HepG2 (cell line): ENCODE results near the gene TCEA3. TPM values are rescaled to one million over a fixed set of nuclear protein-coding genes. Genes with fewer than 3 reads are reported as not detected.

Experiments used
- ATAC-seq: fragments of 200-7000 bp; cut with Tn5 transposase; 3 replicates; pipeline ENCODE4 v1.9.1; 2020; ENCODE audit warnings: mild to moderate bottlenecking, moderate library complexity
- BruUV-seq: library from RNA; stranded (reverse); fragments of 400-500 nt; replicated peaks from 2 replicates; lab custom pipeline; 2021; lab: Mats Ljungman, UMichigan
- CTCF ChIA-PET: fragments of 300-600 bp; formaldehyde crosslinking; extraction: SDS; loops from one replicate; lab custom pipeline; 2021; ENCODE audit warnings: low total read pairs, inconsistent platforms, low intra/inter-chr PET ratio; lab: Yijun Ruan, JAX
- POLR2A ChIA-PET: fragments of 350-600 bp; sonication (Branson Sonifier 250); formaldehyde crosslinking; loops from one replicate; lab custom pipeline; 2020; ENCODE audit warnings: antibody characterized with exemption, inconsistent platforms; lab: Yijun Ruan, JAX
- DNase-seq: peaks from one replicate; pipeline ENCODE4 v3.0.0-alpha.2; 2015; ENCODE audit warnings: low spot score
- FAIRE-seq: peaks from 3 replicates; lab custom pipeline; 2011; peaks lifted over from hg19 to GRCh38; lab: Jason Lieb, UNC
- H2AFZ ChIP-seq: one replicate; pipeline ENCODE4 v1.6.1; 2011; ENCODE audit warnings: low read length, inconsistent platforms
- H3K27ac ChIP-seq: fragments of 300-600 bp; 3 replicates; pipeline ENCODE4 v1.8.0; 2011; ENCODE audit warnings: mixed run types, mild to moderate bottlenecking, mixed read lengths, low read length, inconsistent platforms; ENCODE audit not compliant: insufficient read depth; ENCODE audit errors: extremely low read length
- H3K27me3 ChIP-seq, 2 experiments: fragments of 200-600 bp in 1 of 2; 2 replicates in 1 of 2; 3 replicates in 1 of 2; pipeline versions ENCODE4 v1.6.0 to v1.8.0; 2011; ENCODE audit warnings: low read length in 2 of 2, mild to moderate bottlenecking in 2 of 2, moderate library complexity in 2 of 2, inconsistent platforms in 1 of 2; ENCODE audit not compliant: insufficient read depth in 2 of 2, control insufficient read depth in 1 of 2
- H3K36me3 ChIP-seq, 2 experiments: fragments of 200-600 bp in 1 of 2; replicated peaks in 1 of 2; 2 replicates in 1 of 2; 3 replicates in 1 of 2; pipeline versions ENCODE4 v1.5.1 to v1.8.0; 2011; ENCODE audit warnings: low read length in 2 of 2, inconsistent platforms in 1 of 2; ENCODE audit not compliant: insufficient read depth in 2 of 2, control insufficient read depth in 1 of 2
- H3K4me1 ChIP-seq: 2 replicates; pipeline ENCODE4 v1.5.1; 2012; ENCODE audit warnings: low read length, inconsistent platforms; ENCODE audit not compliant: insufficient read depth
- H3K4me2 ChIP-seq: 2 replicates; pipeline ENCODE4 v1.6.0; 2011; ENCODE audit warnings: low read depth, low read length, inconsistent platforms
- H3K4me3 ChIP-seq, 3 experiments: fragments of 200-600 bp in 1 of 3; sonication (generic), shearing (Covaris generic) in 1 of 3; replicated peaks in 1 of 3; 2 replicates each; pipeline ENCODE4 v1.5.1; 2011 to 2016; ENCODE audit warnings: low read length in 3 of 3, inconsistent platforms in 2 of 3, low read depth in 2 of 3, mild to moderate bottlenecking in 2 of 3, control low read depth in 1 of 3, mixed read lengths in 1 of 3; ENCODE audit not compliant: insufficient read depth in 1 of 3
- H3K79me2 ChIP-seq: one replicate; pipeline ENCODE4 v1.6.1; 2011; ENCODE audit warnings: low read length, inconsistent platforms; ENCODE audit not compliant: insufficient read depth
- H3K9ac ChIP-seq: 2 replicates; pipeline ENCODE4 v1.6.0; 2011; ENCODE audit warnings: mild to moderate bottlenecking, low read depth, low read length, inconsistent platforms; ENCODE audit not compliant: insufficient read depth
- H3K9me3 ChIP-seq: 2 replicates; pipeline ENCODE4 v1.5.1; 2012; ENCODE audit warnings: mild to moderate bottlenecking, low read length
- H4K20me1 ChIP-seq: 2 replicates; pipeline ENCODE4 v1.6.0; 2011; ENCODE audit warnings: inconsistent platforms, mild to moderate bottlenecking, low read length, moderate library complexity; ENCODE audit not compliant: insufficient read depth
- ATF7 ChIP-seq, 2 experiments: fragments of 450-650 bp in 1 of 2; sonication (generic) in 1 of 2; formaldehyde crosslinking in 1 of 2; IDR thresholded peaks; 2 replicates each; pipeline versions ENCODE4 v1.4.0 to v1.6.1; 2016 to 2020; ENCODE audit warnings: antibody characterized with exemption in 1 of 2, mild to moderate bottlenecking in 1 of 2, missing genetic modification reagents in 1 of 2
- HIVEP1 ChIP-seq: sonication (generic); formaldehyde crosslinking; IDR thresholded peaks from 2 replicates; pipeline ENCODE4 v1.4.0; 2020; ENCODE audit warnings: mild to moderate bottlenecking, missing genetic modification reagents
- KLF6 ChIP-seq: IDR thresholded peaks from 2 replicates; pipeline ENCODE4 v1.8.0; 2016; ENCODE audit warnings: missing biosample characterization, missing genetic modification reagents
- NFATC3 ChIP-seq: sonication (generic); formaldehyde crosslinking; IDR thresholded peaks from 2 replicates; pipeline ENCODE4 v1.5.1; 2020; ENCODE audit warnings: mild to moderate bottlenecking, missing genetic modification reagents
- NR2F1 ChIP-seq, 2 experiments: fragments of 450-650 bp in 1 of 2; formaldehyde crosslinking in 1 of 2; IDR thresholded peaks; 2 replicates each; pipeline versions ENCODE4 v1.5.0 to v1.6.1; 2016 to 2020; ENCODE audit warnings: mild to moderate bottlenecking in 1 of 2, missing compliant biosample characterization in 1 of 2, missing genetic modification reagents in 1 of 2, moderate library complexity in 1 of 2
- PHB2 ChIP-seq: fragments of 450-650 bp; IDR thresholded peaks from 2 replicates; pipeline ENCODE4 v1.6.1; 2018; ENCODE audit not compliant: partially characterized antibody
- YEATS4 ChIP-seq: sonication (generic); formaldehyde crosslinking; IDR thresholded peaks from 2 replicates; pipeline ENCODE4 v1.4.0; 2020; ENCODE audit warnings: missing genetic modification reagents, borderline replicate concordance
- ZNF30 ChIP-seq: sonication (generic); formaldehyde crosslinking; IDR thresholded peaks from 2 replicates; pipeline ENCODE4 v1.5.0; 2020; ENCODE audit warnings: mild to moderate bottlenecking, missing genetic modification reagents
- ZNF430 ChIP-seq: sonication (generic); formaldehyde crosslinking; IDR thresholded peaks from 2 replicates; pipeline ENCODE4 v1.9.0; 2021; ENCODE audit warnings: mild to moderate bottlenecking, missing genetic modification reagents
- ZNF598 ChIP-seq: sonication (generic); formaldehyde crosslinking; IDR thresholded peaks from 2 replicates; pipeline ENCODE4 v1.5.1; 2020; ENCODE audit warnings: mild to moderate bottlenecking, missing genetic modification reagents, borderline replicate concordance
- ZNF749 ChIP-seq: sonication (generic); formaldehyde crosslinking; IDR thresholded peaks from 2 replicates; pipeline ENCODE4 v1.8.0; 2022; ENCODE audit warnings: mild to moderate bottlenecking, missing genetic modification reagents, moderate library complexity, borderline replicate concordance
- ZNF841 ChIP-seq: sonication (generic); formaldehyde crosslinking; IDR thresholded peaks from 2 replicates; pipeline ENCODE4 v1.8.1; 2023; ENCODE audit warnings: missing genetic modification reagents, borderline replicate concordance
- ZSCAN12 ChIP-seq: sonication (generic); formaldehyde crosslinking; IDR thresholded peaks from 2 replicates; pipeline ENCODE4 v1.9.0; 2021; ENCODE audit warnings: mild to moderate bottlenecking, missing genetic modification reagents
- WGBS: methylation state at CpG from one replicate; pipeline ENCODE4 v1.1.6; 2017; ENCODE audit warnings: low lambda C conversion rate; 5-methylcytosine and 5-hydroxymethylcytosine counted together
- in situ Hi-C: cut with HindIII; loops from 2 replicates; pipeline ENCODE4 v1.10.0; 2017; ENCODE audit warnings: low pct_unique_long_range_greater_than_20kb; ENCODE audit not compliant: extremely low pct_ligation_motif_present
- intact Hi-C: fragments of 100-400 bp; cut with micrococcal nuclease; formaldehyde crosslinking; loops from one replicate; pipeline ENCODE4 v1.10.0; 2022; ENCODE audit not compliant: unreplicated experiment
- polyA plus RNA-seq, 8 experiments: library from polyadenylated mRNA; depleted of rRNA in 3 of 8; stranded (reverse) in 7 of 8; unstranded in 1 of 8; fragments of >200 nt; fragmentation: Illumina TruSeq in 4 of 8; extraction: Trizol in 4 of 8; gene quantifications; 2 replicates each; pipeline versions ENCODE4 v1.2.1 to v1.2.3, GENCODE V29; 2011 to 2016; ENCODE audit warnings: low read depth in 4 of 8, missing spikeins in 1 of 8, mixed read lengths in 1 of 8; ENCODE audit not compliant: insufficient read depth in 1 of 8
- total RNA-seq, 5 experiments: library from RNA; depleted of rRNA; stranded (reverse); fragments of >200 nt; fragmentation: Illumina TruSeq; extraction: Trizol; gene quantifications; 2 replicates each; pipeline ENCODE4 v1.2.3, GENCODE V29; 2016; ENCODE audit warnings: low read depth in 1 of 5
- TF ChIP-seq, protein P1 (sequence below): sonication (generic); formaldehyde crosslinking; IDR thresholded peaks from 2 replicates; pipeline ENCODE4 v1.4.0; 2020; ENCODE audit warnings: mild to moderate bottlenecking, missing genetic modification reagents

TCEA3 gene
- total and polyA plus RNA-seq, 2 of the 13 experiments (the other 11 are each of a cell fraction or from before 2014, with no cell fraction given) = 55.5 to 84.6 TPM

DNA sequence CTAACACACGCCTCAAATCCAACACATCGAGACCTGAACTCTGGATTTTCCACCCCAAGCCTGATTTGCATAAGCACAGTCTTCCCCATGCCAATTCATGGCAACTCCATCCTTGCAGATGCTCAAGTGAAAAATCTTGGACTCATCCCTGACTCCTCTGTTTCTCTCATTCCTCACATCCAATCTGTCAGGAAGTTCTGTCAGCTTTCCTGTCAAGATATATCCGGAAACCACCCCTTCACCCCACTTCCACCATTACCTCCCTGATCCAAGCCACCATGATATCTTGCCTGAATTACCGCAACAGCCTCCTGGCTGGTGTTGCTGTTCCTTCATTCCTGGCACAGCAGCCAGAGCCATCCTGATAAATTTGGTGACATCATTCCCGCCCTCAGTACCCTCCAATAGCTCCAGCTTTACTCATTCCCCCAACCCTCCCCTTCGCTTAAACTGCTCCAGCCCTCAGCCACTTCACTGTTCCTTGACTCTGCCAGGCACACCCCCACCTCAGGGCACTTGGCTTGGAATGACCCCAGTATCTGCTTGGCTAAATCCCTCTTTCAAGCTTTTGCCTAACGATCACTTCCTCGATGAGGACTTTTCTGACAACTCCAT, 17.4 kb downstream of the TCEA3 start:
- Histone ChIP-seq H3K27me3 (no peaks in the 10 kb centered on the region), H3K4me3 (no peak overlapping the region), H3K4me2 (no peak overlapping the region), H3K27ac (no peak overlapping the region), H3K4me1 (no peaks in the 10 kb centered on the region), H4K20me1 (no peaks in the 10 kb centered on the region), H2AFZ (no peak overlapping the region), H3K9ac (no peak overlapping the region), H3K36me3 (peaks cover 18 to 64% of the 10 kb centered on the region in 2 experiments), H3K79me2 (no peaks in the 10 kb centered on the region), H3K9me3 (no peaks in the 10 kb centered on the region)
- DNase-seq (no peak), FAIRE-seq (no peak), ATAC-seq (no peak)
- TF ChIP-seq ZSCAN12 (CRISPR knock-in tag) = no peak
- TF ChIP-seq NR2F1 (CRISPR knock-in tag; IDR thresholded peaks at IDR 0.05) = no peak
- TF ChIP-seq ZNF430 (CRISPR knock-in tag) = no peak
- TF ChIP-seq ATF7 (IDR thresholded peaks at IDR 0.05) = peak; percentile 44; the same call in 1 of the 2 replicates
- TF ChIP-seq ATF7 (CRISPR knock-in tag; IDR thresholded peaks at IDR 0.05) = no peak
- no peak for TF ChIP-seq ZNF30 (CRISPR knock-in tag)
- no peak for TF ChIP-seq KLF6 (CRISPR knock-in tag)
- TF ChIP-seq PHB2 = no peak
- TF ChIP-seq ZNF749 (CRISPR knock-in tag) = no peak
- in situ Hi-C loops (no loop called here), intact Hi-C loops (no loop called here)
- no TSS peak for BruUV-seq
- 98% methylated on average over 8 of the region's 8 CpGs for WGBS
- ChIA-PET CTCF (no interaction called here), POLR2A (no interaction called here)

GRCh38 chr1:23405946-23406345, 18.6 kb downstream of the TCEA3 start:
- Histone ChIP-seq H3K9ac (no peak overlapping the region), H3K4me2 (no peak overlapping the region), H3K4me1 (no peaks in the 10 kb centered on the region), H3K27me3 (no peaks in the 10 kb centered on the region), H2AFZ (no peak overlapping the region), H3K79me2 (no peaks in the 10 kb centered on the region), H3K36me3 (peaks cover 18 to 76% of the 10 kb centered on the region in 2 experiments), H3K4me3 (no peak overlapping the region), H3K27ac (no peak overlapping the region), H3K9me3 (no peaks in the 10 kb centered on the region), H4K20me1 (no peaks in the 10 kb centered on the region)
- POLR2A ChIA-PET = no interaction called here
- TF ChIP-seq, protein P1, sequence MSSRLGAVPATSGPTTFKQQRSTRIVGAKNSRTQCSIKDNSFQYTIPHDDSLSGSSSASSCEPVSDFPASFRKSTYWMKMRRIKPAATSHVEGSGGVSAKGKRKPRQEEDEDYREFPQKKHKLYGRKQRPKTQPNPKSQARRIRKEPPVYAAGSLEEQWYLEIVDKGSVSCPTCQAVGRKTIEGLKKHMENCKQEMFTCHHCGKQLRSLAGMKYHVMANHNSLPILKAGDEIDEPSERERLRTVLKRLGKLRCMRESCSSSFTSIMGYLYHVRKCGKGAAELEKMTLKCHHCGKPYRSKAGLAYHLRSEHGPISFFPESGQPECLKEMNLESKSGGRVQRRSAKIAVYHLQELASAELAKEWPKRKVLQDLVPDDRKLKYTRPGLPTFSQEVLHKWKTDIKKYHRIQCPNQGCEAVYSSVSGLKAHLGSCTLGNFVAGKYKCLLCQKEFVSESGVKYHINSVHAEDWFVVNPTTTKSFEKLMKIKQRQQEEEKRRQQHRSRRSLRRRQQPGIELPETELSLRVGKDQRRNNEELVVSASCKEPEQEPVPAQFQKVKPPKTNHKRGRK (CRISPR knock-in tag) = no peak
- TF ChIP-seq YEATS4 (CRISPR knock-in tag) (no peak), NFATC3 (CRISPR knock-in tag) (no peak), HIVEP1 (CRISPR knock-in tag) (no peak), ZNF598 (CRISPR knock-in tag) (no peak), ZNF841 (CRISPR knock-in tag) (no peak)
- CTCF ChIA-PET = no interaction called here
- DNase-seq (no peak), ATAC-seq (no peak), FAIRE-seq (no peak)
- no TSS peak for BruUV-seq
- 100% methylated on average over 3 of the region's 3 CpGs for WGBS
- in situ Hi-C loops (no loop called here), intact Hi-C loops (no loop called here)
